HUES64 (cell line): Measurements from ENCODE around the gene C2CD4D.

Experiments
- H3K27ac ChIP-seq: 2 replicates; pipeline ENCODE4 v1.7.0; 2013; ENCODE audit warnings: low read depth, low read length, inconsistent platforms
- H3K27me3 ChIP-seq: 2 replicates; pipeline ENCODE4 v1.6.1; 2013; ENCODE audit warnings: mild to moderate bottlenecking, low read length; ENCODE audit not compliant: insufficient read depth
- H3K36me3 ChIP-seq: 2 replicates; pipeline ENCODE4 v1.6.1; 2013; ENCODE audit warnings: mild to moderate bottlenecking, low read length; ENCODE audit not compliant: insufficient read depth
- H3K4me1 ChIP-seq: 2 replicates; pipeline ENCODE4 v1.6.1; 2013; ENCODE audit warnings: mild to moderate bottlenecking, low read length, moderate library complexity; ENCODE audit not compliant: insufficient read depth
- H3K4me3 ChIP-seq: 2 replicates; pipeline ENCODE4 v1.5.1; 2013; ENCODE audit warnings: mild to moderate bottlenecking, low read length, moderate library complexity
- H3K9ac ChIP-seq: 2 replicates; pipeline ENCODE4 v1.6.1; 2013; ENCODE audit warnings: mild to moderate bottlenecking, low read depth, low read length
- H3K9me3 ChIP-seq: 2 replicates; pipeline ENCODE4 v1.6.1; 2013; ENCODE audit warnings: low read depth, low read length; ENCODE audit not compliant: insufficient read depth
- WGBS: fragments of 150-250, 120-280 bp; methylation state at CpG from one replicate; pipeline ENCODE4 v1.1.7; 2013; ENCODE audit warnings: missing lambda C conversion rate; 5-methylcytosine and 5-hydroxymethylcytosine counted together

C2CD4D gene

DNA sequence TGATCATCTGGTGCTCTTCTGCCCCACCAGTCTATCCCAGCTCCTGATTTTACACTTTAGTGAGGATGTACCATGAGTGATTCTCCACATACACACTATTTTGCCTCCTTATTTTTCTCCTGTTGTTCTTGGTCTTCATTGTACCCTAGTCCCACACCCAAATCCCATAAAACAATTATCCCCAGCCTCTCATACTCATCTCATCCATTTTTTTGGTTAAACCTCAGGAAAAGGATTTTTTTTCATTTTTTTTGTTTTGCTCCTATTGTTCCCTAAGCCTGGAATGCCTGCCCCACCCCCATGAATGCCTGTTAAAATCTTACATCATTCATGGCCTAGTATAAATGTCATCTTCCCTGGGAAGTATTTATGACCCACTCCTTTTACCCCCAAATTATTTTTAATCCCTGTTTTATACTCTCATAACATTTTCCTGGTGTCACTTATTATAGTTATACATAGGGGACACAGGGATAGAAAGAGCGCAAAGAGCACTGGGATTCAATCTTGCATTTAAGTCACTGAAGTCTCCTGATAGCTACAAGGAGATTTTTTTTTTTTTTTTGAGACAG, 29.5 kb downstream of the C2CD4D start:
- Histone ChIP-seq H3K4me1 (peaks cover 7% of the 10 kb centered on the region), H3K36me3 (no peaks in the 10 kb centered on the region), H3K4me3 (no peak overlapping the region), H3K9ac (no peak overlapping the region), H3K27ac (0 out of 2 replicates have a peak overlapping the region, but pooled peaks have one; percentile 11), H3K27me3 (no peaks in the 10 kb centered on the region), H3K9me3 (no peaks in the 10 kb centered on the region)
- WGBS, result 100% methylated on average over 1 of the region's 1 CpG

DNA sequence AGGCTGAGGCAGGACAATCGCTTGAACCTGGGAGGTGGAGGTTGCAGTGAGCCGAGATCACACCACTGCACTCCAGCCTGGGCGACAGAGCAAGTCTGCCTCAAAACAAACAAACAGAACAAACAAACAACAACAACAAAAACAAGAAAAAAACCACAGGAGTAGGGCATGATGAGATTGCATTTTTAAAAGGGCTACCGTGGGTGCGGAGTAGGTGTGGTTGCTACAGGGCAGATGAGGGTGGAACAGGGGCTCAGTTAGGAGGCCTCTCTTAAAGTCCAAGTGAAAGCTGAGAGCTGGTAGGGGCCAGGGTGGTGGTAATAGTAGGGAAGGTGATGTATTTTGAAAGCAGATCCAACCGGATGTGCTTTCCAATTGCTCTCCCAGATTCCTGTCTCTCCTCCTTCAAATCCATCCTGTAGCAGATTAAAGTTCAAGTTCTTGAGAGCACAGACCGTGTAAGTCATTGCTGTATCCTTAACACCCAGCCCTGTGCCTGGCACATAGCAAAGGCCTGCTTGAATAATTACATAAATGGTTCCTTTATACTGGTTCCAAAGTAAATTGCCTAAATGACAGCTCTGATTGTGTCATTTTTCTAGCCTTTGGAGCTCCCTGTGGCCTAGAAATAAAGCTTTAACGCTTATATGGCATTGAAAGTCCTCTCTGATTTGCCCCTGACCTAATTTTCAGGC, 30.2 kb downstream of the C2CD4D start:
- Histone ChIP-seq H3K9me3 (no peaks in the 10 kb centered on the region), H3K27ac (0 out of 2 replicates have a peak overlapping the region, but pooled peaks have one; percentile 11), H3K27me3 (no peaks in the 10 kb centered on the region), H3K4me3 (no peak overlapping the region), H3K9ac (no peak overlapping the region), H3K36me3 (no peaks in the 10 kb centered on the region), H3K4me1 (peaks cover 7% of the 10 kb centered on the region)
- WGBS, result 86% methylated on average over 7 of the region's 8 CpGs

DNA sequence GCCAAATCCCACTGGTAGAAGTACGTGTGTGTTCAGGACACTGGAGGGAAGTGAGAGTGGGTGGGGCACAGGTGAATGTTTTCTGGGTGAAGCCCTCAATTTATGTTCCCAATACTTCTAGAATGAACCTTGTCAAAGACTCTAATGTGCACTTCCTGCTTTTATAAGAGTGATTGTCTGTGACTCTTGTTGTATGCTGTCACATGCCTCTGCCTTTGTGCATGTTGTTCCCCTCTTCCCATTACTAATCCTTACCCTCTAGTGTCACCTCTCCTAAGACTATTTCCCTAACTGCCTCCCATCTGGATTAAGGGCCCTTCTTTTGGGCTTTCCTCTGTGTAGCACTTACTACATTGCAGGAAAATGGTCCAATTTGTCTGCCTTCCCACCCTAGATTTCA, 31.9 kb downstream of the C2CD4D start:
- Histone ChIP-seq H3K9me3 (no peaks in the 10 kb centered on the region), H3K4me3 (no peak overlapping the region), H3K27ac (no peak overlapping the region), H3K4me1 (peaks cover 7% of the 10 kb centered on the region), H3K27me3 (no peaks in the 10 kb centered on the region), H3K36me3 (no peaks in the 10 kb centered on the region), H3K9ac (no peak overlapping the region)
- WGBS, result 80% methylated on average over 1 of the region's 1 CpG

DNA sequence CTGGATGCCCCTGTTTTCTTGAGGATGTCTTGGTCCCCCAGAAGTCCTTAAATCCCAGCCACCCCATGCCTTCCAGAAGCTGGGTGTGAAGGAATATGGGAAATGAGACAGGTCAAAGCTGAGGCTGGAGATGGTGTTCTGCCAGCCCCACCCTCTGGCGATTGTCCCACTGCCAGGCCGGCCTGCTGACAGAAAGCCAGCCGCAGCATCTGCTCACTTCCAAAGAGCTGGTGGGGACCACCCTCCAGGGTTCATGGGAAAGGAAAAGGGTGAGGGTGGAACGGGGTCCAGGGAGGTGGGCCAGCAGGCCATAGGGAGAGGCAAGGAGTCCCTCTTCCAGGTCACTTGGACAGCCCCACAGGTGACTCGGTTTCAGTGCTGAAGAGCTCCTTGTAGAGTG, 32.5 kb downstream of the C2CD4D start:
- 90% methylated on average over 5 of the region's 5 CpGs for WGBS
- Histone ChIP-seq H3K4me3 (no peak overlapping the region), H3K36me3 (no peaks in the 10 kb centered on the region), H3K9me3 (no peaks in the 10 kb centered on the region), H3K4me1 (peaks cover 7% of the 10 kb centered on the region), H3K27ac (no peak overlapping the region), H3K27me3 (no peaks in the 10 kb centered on the region), H3K9ac (no peak overlapping the region)

DNA sequence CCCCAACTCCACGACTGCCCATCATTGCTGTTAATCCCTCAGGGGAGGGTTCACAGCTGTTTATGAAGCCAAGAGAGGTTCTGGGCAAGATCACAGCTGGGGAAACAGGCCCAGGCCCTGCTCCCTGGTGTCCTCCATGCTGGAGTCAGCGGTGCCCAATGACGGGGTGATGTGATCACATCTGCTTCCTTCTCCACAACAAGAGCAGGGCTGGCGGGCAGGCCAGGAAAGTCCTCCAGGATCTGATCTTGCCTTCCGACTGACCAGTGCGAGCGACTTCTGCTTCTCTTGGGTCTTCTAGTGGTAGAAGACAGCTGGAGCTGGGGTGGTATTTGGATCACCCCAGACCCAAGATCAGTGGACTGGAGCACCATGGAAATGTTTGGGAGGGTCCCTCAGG, 33.5 kb downstream of the C2CD4D start:
- H3K9ac ChIP-seq, result no peak overlapping the region
- H3K27ac ChIP-seq, result no peak overlapping the region
- no peaks in the 10 kb centered on the region for H3K9me3 ChIP-seq
- no peaks in the 10 kb centered on the region for H3K27me3 ChIP-seq
- H3K36me3 ChIP-seq, result no peaks in the 10 kb centered on the region
- 89% methylated on average over 7 of the region's 7 CpGs for WGBS
- peaks cover 7% of the 10 kb centered on the region for H3K4me1 ChIP-seq
- no peak overlapping the region for H3K4me3 ChIP-seq

DNA sequence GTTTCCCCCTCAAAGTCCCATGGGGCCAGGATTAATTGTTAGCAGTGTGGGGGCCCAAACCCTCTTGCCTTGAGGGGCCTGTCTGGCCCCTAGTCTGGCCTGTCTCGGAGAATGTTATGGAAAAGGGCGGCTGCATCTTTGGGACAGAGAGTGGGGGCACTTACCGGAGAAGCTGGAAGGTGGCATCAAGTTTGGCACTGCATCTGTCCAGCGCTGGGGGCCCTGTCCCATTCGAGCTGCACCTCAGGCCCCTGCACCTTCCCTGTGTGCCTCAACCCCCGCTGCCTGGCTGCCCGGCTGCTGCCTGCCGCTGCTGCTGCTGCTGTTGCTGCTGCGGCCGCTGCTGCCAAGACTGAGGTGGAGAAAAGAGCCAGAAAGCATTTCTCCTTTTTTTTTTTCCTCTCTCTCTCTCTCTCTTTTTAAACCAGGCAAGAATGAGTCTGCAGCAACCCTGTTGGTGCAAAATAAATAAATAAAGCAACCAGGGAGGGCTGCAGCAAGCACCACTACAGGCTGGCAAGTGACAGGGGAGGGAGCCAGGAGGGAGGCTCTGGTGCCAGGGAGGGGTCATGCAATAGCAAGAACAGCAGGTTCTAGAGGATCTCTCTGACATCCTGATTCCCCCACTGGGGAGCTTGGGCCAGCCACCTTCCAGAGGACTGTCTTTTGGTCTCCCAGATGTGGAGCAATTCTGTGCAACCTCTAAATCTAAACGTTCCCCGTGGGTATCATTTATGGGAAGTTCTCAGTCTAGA, 34.4 kb downstream of the C2CD4D start, which contains the start of gene LINGO4:
TSS of gene LINGO4 (minus strand) at position 354 of the 755 bp plus-strand sequence. CDS start 2,715 bp downstream, outside the sequence.
- H3K36me3 ChIP-seq, result no peaks in the 10 kb centered on the region
- 89% methylated on average over 12 of the region's 12 CpGs for WGBS
- H3K27ac ChIP-seq, result no peak within 1 kb of the TSS
- H3K4me3 ChIP-seq, result no peak within 1 kb of the TSS
- H3K9me3 ChIP-seq, result no peaks in the 10 kb centered on the region
- peaks cover 7% of the 10 kb centered on the region for H3K4me1 ChIP-seq
- H3K27me3 ChIP-seq, result no peaks in the 10 kb centered on the region
- H3K9ac ChIP-seq, result no peak within 1 kb of the TSS

DNA sequence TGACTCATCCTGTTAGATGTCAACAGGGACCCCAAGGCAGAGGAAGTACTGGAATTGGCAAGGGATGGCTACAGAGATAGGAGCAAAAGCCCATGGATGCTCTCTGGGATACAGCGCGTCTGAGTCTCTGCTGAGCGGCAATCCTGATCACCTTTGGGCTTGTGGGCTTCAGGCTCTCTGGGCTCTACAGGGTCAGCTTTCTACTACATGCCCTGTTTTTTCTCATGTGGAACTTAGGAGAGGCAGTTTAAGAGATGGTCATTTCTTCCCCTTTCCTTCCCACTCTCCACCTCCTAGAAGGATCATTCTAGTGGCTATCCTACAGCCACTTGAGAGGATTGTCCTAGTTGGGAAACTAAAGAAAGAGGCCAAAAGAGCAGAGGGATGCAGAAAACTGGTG, 35.7 kb downstream of the C2CD4D start:
- Histone ChIP-seq H3K27me3 (no peaks in the 10 kb centered on the region), H3K36me3 (no peaks in the 10 kb centered on the region), H3K27ac (no peak overlapping the region), H3K9me3 (no peaks in the 10 kb centered on the region), H3K4me1 (no peaks in the 10 kb centered on the region; the same call in 1 of the 2 replicates), H3K9ac (no peak overlapping the region), H3K4me3 (no peak overlapping the region)
- WGBS, result 95% methylated on average over 3 of the region's 3 CpGs

DNA sequence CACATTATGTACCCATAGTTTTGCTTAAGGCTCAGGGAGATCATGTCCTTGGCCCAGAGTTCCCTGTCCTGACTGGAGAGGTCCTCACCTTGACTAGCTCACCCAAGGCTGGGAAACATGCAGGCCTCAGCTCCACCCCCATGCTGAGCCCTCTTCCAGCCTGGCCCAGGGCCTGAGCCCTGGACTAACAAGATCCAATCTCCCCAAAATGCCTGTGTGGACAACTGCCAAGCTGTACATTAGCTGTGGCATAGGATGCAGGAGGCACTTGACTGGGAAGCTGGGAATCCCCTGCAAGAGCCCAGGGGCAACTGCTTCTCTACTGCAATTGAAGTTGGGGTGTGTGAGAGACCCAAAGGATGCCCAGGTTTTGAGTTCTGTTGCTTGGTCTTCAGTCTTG, 36.5 kb downstream of the C2CD4D start:
- no peak overlapping the region for H3K4me3 ChIP-seq
- H3K9me3 ChIP-seq, result no peaks in the 10 kb centered on the region
- H3K36me3 ChIP-seq, result no peaks in the 10 kb centered on the region
- H3K4me1 ChIP-seq, result no peaks in the 10 kb centered on the region; the same call in 1 of the 2 replicates
- H3K9ac ChIP-seq, result no peak overlapping the region
- no peak overlapping the region for H3K27ac ChIP-seq
- H3K27me3 ChIP-seq, result no peaks in the 10 kb centered on the region

DNA sequence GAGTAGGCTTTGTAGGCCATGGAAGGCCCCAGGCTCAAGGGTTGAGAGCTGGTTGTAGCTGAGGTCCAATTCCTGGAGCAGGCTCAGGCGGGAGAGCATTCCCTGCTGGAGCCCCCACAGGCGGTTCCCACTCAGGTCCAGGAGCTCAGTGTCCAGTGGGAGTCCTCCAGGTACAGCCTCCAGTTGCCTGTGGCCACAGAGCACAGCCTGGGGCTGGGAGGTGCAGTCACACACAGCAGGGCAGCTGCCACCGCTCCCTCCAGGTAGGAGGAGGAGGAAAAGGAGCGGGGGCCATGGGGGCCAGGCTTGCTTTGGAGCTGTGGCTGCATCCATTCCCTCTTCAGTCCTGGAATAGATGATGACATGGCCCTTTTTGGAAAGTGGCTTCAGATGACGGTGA, 37.2 kb downstream of the C2CD4D start:
- Histone ChIP-seq H3K36me3 (no peaks in the 10 kb centered on the region), H3K27ac (no peak overlapping the region), H3K4me3 (no peak overlapping the region), H3K9me3 (no peaks in the 10 kb centered on the region), H3K27me3 (no peaks in the 10 kb centered on the region), H3K4me1 (no peaks in the 10 kb centered on the region; the same call in 1 of the 2 replicates), H3K9ac (no peak overlapping the region)
- 90% methylated on average over 5 of the region's 5 CpGs for WGBS

DNA sequence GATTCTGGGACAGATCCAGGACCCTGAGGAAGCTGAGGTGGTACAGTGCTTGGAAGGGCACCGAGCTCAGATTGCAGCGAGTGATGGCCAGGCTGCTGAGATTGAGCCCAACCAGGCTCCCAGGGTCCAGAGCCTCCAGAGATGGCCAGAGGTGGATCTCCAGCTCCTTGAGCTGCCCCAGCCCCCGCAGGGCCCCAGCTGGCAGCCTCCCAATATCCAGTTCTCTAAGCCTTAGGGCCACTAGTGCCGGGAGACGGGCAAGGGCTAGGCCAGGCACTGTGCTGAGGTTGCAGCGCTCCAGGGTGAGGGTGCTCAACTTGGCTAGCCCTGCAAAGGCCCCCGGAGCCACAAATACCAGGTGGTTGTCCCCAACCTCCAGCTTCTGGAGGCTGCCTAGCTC, 37.8 kb downstream of the C2CD4D start:
- H3K4me3 ChIP-seq, result no peak overlapping the region
- H3K9ac ChIP-seq, result no peak overlapping the region
- H3K27me3 ChIP-seq, result no peaks in the 10 kb centered on the region
- 95% methylated on average over 7 of the region's 7 CpGs for WGBS
- H3K4me1 ChIP-seq, result no peaks in the 10 kb centered on the region; the same call in 1 of the 2 replicates
- H3K27ac ChIP-seq, result no peak overlapping the region
- H3K9me3 ChIP-seq, result no peaks in the 10 kb centered on the region
- H3K36me3 ChIP-seq, result no peaks in the 10 kb centered on the region

DNA sequence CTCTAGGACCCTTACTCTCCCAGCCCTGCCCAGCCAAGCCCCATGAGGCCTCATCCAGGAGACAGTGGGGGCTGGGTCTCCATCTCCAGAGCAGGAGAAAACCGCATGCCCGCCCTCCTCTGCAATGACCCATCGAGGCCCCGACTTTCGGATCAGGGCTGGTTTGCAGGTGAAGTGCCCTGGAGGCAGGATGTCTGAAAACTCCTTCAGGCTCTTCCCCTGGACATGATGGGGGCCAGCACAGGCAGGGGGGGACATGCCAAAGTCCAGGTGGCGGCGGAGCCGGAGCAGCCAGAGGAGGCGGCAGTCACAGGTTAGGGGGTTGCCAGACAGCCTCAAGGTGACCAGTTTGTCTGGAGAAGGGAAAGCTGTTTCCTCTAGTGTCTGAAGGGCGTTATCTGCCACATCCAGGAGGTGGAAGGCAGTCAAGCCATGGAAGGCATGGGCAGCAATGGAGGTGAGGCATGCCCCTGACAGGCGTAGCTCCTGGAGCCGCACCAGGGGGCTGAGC, 38.3 kb downstream of the C2CD4D start:
- Histone ChIP-seq H3K9me3 (no peaks in the 10 kb centered on the region), H3K27me3 (0 out of 2 replicates have a peak, but pooled peaks cover 2% of the 10 kb centered on the region), H3K27ac (no peak overlapping the region), H3K4me1 (no peaks in the 10 kb centered on the region; the same call in 1 of the 2 replicates), H3K4me3 (no peak overlapping the region), H3K9ac (no peak overlapping the region), H3K36me3 (no peaks in the 10 kb centered on the region)
- 91% methylated on average over 12 of the region's 12 CpGs for WGBS
